ENCODE data around the gene THBS2. TPM values are rescaled to one million over a fixed set of nuclear protein-coding genes. Genes with fewer than 3 reads are reported as not detected.

The THBS2 gene
- total and polyA plus RNA-seq, 2 of the 8 experiments (the other 6 are each of a cell fraction or from before 2014, with no cell fraction given) = 11.0 to 22.5 TPM

DNA sequence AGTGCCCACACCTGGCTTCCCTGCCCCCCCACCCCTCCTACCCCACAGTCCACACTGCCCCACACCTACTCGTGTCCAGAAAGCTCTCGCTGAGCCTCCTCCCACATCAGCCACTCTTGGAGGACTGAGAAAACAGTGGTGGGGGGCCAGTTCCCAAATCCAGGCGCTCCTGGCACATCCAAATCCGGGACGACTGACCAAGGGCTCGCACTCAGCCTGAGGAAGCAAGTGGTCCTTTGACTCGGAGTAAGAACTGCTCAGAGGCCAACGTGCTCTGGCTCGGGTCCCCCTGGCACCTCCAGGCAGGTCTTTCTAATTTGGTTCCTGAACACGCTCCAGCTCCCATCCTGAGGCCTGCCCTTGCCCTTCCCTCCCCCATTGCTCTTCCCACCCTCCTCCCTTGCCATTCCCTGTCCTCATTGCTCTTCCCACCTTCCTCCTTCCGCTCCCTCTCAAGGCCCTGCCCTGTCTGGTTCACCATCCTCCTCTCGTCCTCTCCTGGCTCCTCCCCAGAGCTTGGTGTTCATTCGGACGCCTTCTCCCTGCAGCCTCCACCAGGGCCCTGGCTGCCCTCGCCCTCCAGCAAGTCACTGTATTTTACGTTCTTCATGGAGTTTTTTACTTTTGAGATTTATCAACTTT lies 83.6 kb downstream of the THBS2 start (continued):
- TF ChIP-seq, protein P1, sequence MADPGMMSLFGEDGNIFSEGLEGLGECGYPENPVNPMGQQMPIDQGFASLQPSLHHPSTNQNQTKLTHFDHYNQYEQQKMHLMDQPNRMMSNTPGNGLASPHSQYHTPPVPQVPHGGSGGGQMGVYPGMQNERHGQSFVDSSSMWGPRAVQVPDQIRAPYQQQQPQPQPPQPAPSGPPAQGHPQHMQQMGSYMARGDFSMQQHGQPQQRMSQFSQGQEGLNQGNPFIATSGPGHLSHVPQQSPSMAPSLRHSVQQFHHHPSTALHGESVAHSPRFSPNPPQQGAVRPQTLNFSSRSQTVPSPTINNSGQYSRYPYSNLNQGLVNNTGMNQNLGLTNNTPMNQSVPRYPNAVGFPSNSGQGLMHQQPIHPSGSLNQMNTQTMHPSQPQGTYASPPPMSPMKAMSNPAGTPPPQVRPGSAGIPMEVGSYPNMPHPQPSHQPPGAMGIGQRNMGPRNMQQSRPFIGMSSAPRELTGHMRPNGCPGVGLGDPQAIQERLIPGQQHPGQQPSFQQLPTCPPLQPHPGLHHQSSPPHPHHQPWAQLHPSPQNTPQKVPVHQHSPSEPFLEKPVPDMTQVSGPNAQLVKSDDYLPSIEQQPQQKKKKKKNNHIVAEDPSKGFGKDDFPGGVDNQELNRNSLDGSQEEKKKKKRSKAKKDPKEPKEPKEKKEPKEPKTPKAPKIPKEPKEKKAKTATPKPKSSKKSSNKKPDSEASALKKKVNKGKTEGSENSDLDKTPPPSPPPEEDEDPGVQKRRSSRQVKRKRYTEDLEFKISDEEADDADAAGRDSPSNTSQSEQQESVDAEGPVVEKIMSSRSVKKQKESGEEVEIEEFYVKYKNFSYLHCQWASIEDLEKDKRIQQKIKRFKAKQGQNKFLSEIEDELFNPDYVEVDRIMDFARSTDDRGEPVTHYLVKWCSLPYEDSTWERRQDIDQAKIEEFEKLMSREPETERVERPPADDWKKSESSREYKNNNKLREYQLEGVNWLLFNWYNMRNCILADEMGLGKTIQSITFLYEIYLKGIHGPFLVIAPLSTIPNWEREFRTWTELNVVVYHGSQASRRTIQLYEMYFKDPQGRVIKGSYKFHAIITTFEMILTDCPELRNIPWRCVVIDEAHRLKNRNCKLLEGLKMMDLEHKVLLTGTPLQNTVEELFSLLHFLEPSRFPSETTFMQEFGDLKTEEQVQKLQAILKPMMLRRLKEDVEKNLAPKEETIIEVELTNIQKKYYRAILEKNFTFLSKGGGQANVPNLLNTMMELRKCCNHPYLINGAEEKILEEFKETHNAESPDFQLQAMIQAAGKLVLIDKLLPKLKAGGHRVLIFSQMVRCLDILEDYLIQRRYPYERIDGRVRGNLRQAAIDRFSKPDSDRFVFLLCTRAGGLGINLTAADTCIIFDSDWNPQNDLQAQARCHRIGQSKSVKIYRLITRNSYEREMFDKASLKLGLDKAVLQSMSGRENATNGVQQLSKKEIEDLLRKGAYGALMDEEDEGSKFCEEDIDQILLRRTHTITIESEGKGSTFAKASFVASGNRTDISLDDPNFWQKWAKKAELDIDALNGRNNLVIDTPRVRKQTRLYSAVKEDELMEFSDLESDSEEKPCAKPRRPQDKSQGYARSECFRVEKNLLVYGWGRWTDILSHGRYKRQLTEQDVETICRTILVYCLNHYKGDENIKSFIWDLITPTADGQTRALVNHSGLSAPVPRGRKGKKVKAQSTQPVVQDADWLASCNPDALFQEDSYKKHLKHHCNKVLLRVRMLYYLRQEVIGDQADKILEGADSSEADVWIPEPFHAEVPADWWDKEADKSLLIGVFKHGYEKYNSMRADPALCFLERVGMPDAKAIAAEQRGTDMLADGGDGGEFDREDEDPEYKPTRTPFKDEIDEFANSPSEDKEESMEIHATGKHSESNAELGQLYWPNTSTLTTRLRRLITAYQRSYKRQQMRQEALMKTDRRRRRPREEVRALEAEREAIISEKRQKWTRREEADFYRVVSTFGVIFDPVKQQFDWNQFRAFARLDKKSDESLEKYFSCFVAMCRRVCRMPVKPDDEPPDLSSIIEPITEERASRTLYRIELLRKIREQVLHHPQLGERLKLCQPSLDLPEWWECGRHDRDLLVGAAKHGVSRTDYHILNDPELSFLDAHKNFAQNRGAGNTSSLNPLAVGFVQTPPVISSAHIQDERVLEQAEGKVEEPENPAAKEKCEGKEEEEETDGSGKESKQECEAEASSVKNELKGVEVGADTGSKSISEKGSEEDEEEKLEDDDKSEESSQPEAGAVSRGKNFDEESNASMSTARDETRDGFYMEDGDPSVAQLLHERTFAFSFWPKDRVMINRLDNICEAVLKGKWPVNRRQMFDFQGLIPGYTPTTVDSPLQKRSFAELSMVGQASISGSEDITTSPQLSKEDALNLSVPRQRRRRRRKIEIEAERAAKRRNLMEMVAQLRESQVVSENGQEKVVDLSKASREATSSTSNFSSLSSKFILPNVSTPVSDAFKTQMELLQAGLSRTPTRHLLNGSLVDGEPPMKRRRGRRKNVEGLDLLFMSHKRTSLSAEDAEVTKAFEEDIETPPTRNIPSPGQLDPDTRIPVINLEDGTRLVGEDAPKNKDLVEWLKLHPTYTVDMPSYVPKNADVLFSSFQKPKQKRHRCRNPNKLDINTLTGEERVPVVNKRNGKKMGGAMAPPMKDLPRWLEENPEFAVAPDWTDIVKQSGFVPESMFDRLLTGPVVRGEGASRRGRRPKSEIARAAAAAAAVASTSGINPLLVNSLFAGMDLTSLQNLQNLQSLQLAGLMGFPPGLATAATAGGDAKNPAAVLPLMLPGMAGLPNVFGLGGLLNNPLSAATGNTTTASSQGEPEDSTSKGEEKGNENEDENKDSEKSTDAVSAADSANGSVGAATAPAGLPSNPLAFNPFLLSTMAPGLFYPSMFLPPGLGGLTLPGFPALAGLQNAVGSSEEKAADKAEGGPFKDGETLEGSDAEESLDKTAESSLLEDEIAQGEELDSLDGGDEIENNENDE (IDR thresholded peaks at IDR 0.05; ENCODE audit: insufficient replicate concordance, low read length) = no peak
- TF ChIP-seq, protein P2, sequence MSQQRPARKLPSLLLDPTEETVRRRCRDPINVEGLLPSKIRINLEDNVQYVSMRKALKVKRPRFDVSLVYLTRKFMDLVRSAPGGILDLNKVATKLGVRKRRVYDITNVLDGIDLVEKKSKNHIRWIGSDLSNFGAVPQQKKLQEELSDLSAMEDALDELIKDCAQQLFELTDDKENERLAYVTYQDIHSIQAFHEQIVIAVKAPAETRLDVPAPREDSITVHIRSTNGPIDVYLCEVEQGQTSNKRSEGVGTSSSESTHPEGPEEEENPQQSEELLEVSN (IDR thresholded peaks at IDR 0.05) = no peak
- no peak for TF ChIP-seq TBP (IDR thresholded peaks at IDR 0.05; ENCODE audit: low read depth, low read length)
- TF ChIP-seq, protein P3, sequence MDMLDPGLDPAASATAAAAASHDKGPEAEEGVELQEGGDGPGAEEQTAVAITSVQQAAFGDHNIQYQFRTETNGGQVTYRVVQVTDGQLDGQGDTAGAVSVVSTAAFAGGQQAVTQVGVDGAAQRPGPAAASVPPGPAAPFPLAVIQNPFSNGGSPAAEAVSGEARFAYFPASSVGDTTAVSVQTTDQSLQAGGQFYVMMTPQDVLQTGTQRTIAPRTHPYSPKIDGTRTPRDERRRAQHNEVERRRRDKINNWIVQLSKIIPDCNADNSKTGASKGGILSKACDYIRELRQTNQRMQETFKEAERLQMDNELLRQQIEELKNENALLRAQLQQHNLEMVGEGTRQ (IDR thresholded peaks at IDR 0.05; ENCODE audit: low read length) = no peak
- no peak for TF ChIP-seq SIN3A (conservative IDR thresholded peaks at IDR 0.05 in 1 of 2, IDR thresholded peaks at IDR 0.05 in 1 of 2; ENCODE audit: low read depth in 1 of 2, low read length in 2 of 2)
- no peak for TF ChIP-seq PHF8 (conservative IDR thresholded peaks at IDR 0.05; ENCODE audit: low read depth, low read length)
- no peak for TF ChIP-seq CREB1 (IDR thresholded peaks at IDR 0.05)
- no peak for TF ChIP-seq TEAD4 (IDR thresholded peaks at IDR 0.05; ENCODE audit: low read depth, low read length)
- no peak for TF ChIP-seq TCF12 (IDR thresholded peaks at IDR 0.05; ENCODE audit: low read depth, low read length)

Measured in H1 (cell line).